Activated CD4-positive, alpha-beta T cell treated with anti-CD3 and anti-CD28 coated beads, Interleukin-2, amount 50 U/mL, for 24 hours (primary cell): ENCODE results near the gene CA7.
"Not testable (repeated sequence)": the region's sequence is repeated elsewhere in the genome, so short reads cannot be mapped to it uniquely, and the experiment has no call there.

ENCODE experiments used
- DNase-seq, 2 donors: peaks; one replicate each; pipeline ENCODE4 v3.0.0-alpha.2; 2020; ENCODE audit warnings: low read depth in 1 of 2, low spot score in 1 of 2

The CA7 gene

GRCh38 chr16:66846266-66846665 lies 2.1 kb downstream of the CA7 start:
- DNase-seq = no peak

- DNase-seq = no peak
These were observed 2.6 kb downstream of the CA7 start for GRCh38 chr16:66846831-66847230.

GRCh38 chr16:66847533-66848067 lies 3.4 kb downstream of the CA7 start:
- no peak for DNase-seq

- no peak for DNase-seq
These were observed 4.0 kb downstream of the CA7 start for GRCh38 chr16:66848172-66848571.

GRCh38 chr16:66849021-66849420 lies 4.8 kb downstream of the CA7 start:
- no peak for DNase-seq

GRCh38 chr16:66849549-66849948 lies 5.3 kb downstream of the CA7 start:
- no peak for DNase-seq

GRCh38 chr16:66850115-66850815 lies 6.1 kb downstream of the CA7 start:
- DNase-seq = no peak

- no peak for DNase-seq
These were observed 7.2 kb downstream of the CA7 start for GRCh38 chr16:66851166-66851964.

GRCh38 chr16:66853261-66854139 lies 9.3 kb downstream of the CA7 start:
- DNase-seq = no peak

- no peak for DNase-seq
These were observed 12.0 kb downstream of the CA7 start for GRCh38 chr16:66856184-66856730.

GRCh38 chr16:66856801-66857200 lies 12.6 kb downstream of the CA7 start:
- DNase-seq = no peak

GRCh38 chr16:66857437-66857836 lies 13.2 kb downstream of the CA7 start:
- DNase-seq = no peak

GRCh38 chr16:66858740-66859396 lies 14.7 kb downstream of the CA7 start:
- DNase-seq = no peak

- no peak for DNase-seq
These were observed 15.3 kb downstream of the CA7 start for GRCh38 chr16:66859397-66860068.

GRCh38 chr16:66862023-66862520 lies 17.9 kb downstream of the CA7 start:
- no peak for DNase-seq

- DNase-seq = no peak
These were observed 19.5 kb downstream of the CA7 start for GRCh38 chr16:66863707-66864106.

GRCh38 chr16:66869424-66869823 lies 25.2 kb downstream of the CA7 start:
- DNase-seq = no peak

- DNase-seq = not testable (repeated sequence)
These were observed 27.1 kb downstream of the CA7 start for GRCh38 chr16:66871363-66871762.

GRCh38 chr16:66871840-66872239 lies 27.6 kb downstream of the CA7 start:
- DNase-seq = no peak

- DNase-seq = no peak
These were observed 28.3 kb downstream of the CA7 start for GRCh38 chr16:66872559-66872942.
